K562 (cell line): Measurements from ENCODE around the gene TCF4. TPM values are rescaled to one million over a fixed set of nuclear protein-coding genes. Genes with fewer than 3 reads are reported as not detected.

ENCODE experiments used
- ATAC-seq: fragments of 200-7000 bp; cut with Tn5 transposase; 3 replicates; pipeline ENCODE4 v1.9.1; 2020; ENCODE audit warnings: moderate library complexity
- BruUV-seq: library from RNA; stranded (reverse); fragments of 400-500 nt; replicated peaks from 2 replicates; lab custom pipeline; 2021; lab: Mats Ljungman, UMichigan
- CTCF ChIA-PET: fragments of 300-600 bp; formaldehyde crosslinking; extraction: SDS; loops from one replicate; lab custom pipeline; 2021; ENCODE audit warnings: low intra/inter-chr PET ratio; lab: Yijun Ruan, JAX
- POLR2A ChIA-PET: fragments of 300-600, 350-650 bp; sonication (Branson Sonifier 250); formaldehyde crosslinking; extraction: SDS; loops from one replicate; lab custom pipeline; 2021; ENCODE audit warnings: antibody characterized with exemption, inconsistent platforms; lab: Yijun Ruan, JAX
- DNase-seq, 4 experiments: peaks; one replicate each; pipeline versions ENCODE4 v3.0.0 to v3.0.0-alpha.2; 2011 to 2018; ENCODE audit warnings: low spot score in 3 of 4, mixed read lengths in 3 of 4; ENCODE audit errors: extremely low read depth in 1 of 4
- FAIRE-seq: peaks from 2 replicates; lab custom pipeline; 2011; peaks lifted over from hg19 to GRCh38; lab: Jason Lieb, UNC
- H2AFZ ChIP-seq: 2 replicates; pipeline ENCODE4 v1.6.0; 2011; ENCODE audit warnings: low read depth, low read length, control low read depth, inconsistent platforms
- H3K27ac ChIP-seq: fragments of 200-600 bp; 3 replicates; pipeline ENCODE4 v1.8.0; 2011; ENCODE audit warnings: low read depth, mild to moderate bottlenecking, control low read depth, inconsistent platforms, low read length, moderate library complexity, mixed read lengths; ENCODE audit errors: extremely low read depth
- H3K27me3 ChIP-seq, 2 experiments: fragments of 300-600 bp in 1 of 2; 2 replicates in 1 of 2; 3 replicates in 1 of 2; pipeline versions ENCODE4 v1.6.0 to v1.8.0; 2011; ENCODE audit warnings: inconsistent platforms in 2 of 2, low read length in 2 of 2, mild to moderate bottlenecking in 1 of 2, mixed read lengths in 1 of 2, moderate library complexity in 1 of 2; ENCODE audit not compliant: control insufficient read depth in 2 of 2, insufficient read depth in 2 of 2
- H3K36me3 ChIP-seq: fragments of 300-600 bp; 3 replicates; pipeline ENCODE4 v1.8.0; 2011; ENCODE audit warnings: mild to moderate bottlenecking, low read length, inconsistent platforms; ENCODE audit not compliant: control insufficient read depth, insufficient read depth
- H3K4me1 ChIP-seq, 2 experiments: fragments of 200-600 bp in 1 of 2; replicated peaks in 1 of 2; 2 replicates in 1 of 2; 3 replicates in 1 of 2; pipeline versions ENCODE4 v1.5.1 to v1.8.0; 2011; ENCODE audit warnings: inconsistent platforms in 2 of 2, low read length in 2 of 2, mild to moderate bottlenecking in 1 of 2, mixed read lengths in 1 of 2, moderate library complexity in 1 of 2; ENCODE audit not compliant: control insufficient read depth in 2 of 2, insufficient read depth in 2 of 2
- H3K4me2 ChIP-seq: 2 replicates; pipeline ENCODE4 v1.6.1; 2011; ENCODE audit warnings: low read length, control low read depth, inconsistent platforms, mixed read lengths; ENCODE audit not compliant: insufficient read depth
- H3K4me3 ChIP-seq: fragments of 200-600 bp; sonication (generic), shearing (Covaris generic); 2 replicates; pipeline ENCODE4 v1.5.1; 2016; ENCODE audit warnings: control low read depth, inconsistent platforms
- H3K79me2 ChIP-seq: fragments of 200-600 bp; 3 replicates; pipeline ENCODE4 v1.8.0; 2011; ENCODE audit warnings: low read length, inconsistent platforms; ENCODE audit not compliant: control insufficient read depth, insufficient read depth
- H3K9ac ChIP-seq, 2 experiments: 2 replicates each; pipeline versions ENCODE4 v1.6.0 to v1.6.1; 2011; ENCODE audit warnings: low read depth in 2 of 2, low read length in 2 of 2, control low read depth in 1 of 2, inconsistent platforms in 1 of 2, mild to moderate bottlenecking in 1 of 2, mixed read lengths in 1 of 2; ENCODE audit not compliant: insufficient read depth in 1 of 2
- H3K9me1 ChIP-seq: one replicate; pipeline ENCODE4 v1.6.0; 2011; ENCODE audit warnings: inconsistent platforms, mild to moderate bottlenecking, low read length, moderate library complexity; ENCODE audit not compliant: control insufficient read depth, insufficient read depth
- H3K9me3 ChIP-seq: replicated peaks from 2 replicates; pipeline ENCODE4 v1.5.1; 2011; ENCODE audit warnings: low read depth, low read length, inconsistent platforms; ENCODE audit not compliant: control insufficient read depth, insufficient read depth
- H4K20me1 ChIP-seq: replicated peaks from 2 replicates; pipeline ENCODE4 v1.6.1; 2011; ENCODE audit warnings: low read length, inconsistent platforms, mixed read lengths; ENCODE audit not compliant: control insufficient read depth, insufficient read depth
- CBX8 ChIP-seq: fragments of 200-600 bp; sonication (generic); IDR thresholded peaks from 2 replicates; pipeline ENCODE4 v1.6.1; 2012; ENCODE audit warnings: borderline replicate concordance, mixed run types, low read depth, mild to moderate bottlenecking, moderate library complexity, mixed read lengths, low read length, control low read depth, inconsistent platforms; ENCODE audit not compliant: poor library complexity, severe bottlenecking; ENCODE audit errors: extremely low read depth
- ETS2 ChIP-seq: IDR thresholded peaks from 2 replicates; pipeline ENCODE4 v1.6.1; 2016; ENCODE audit warnings: borderline replicate concordance, missing genetic modification characterization, mild to moderate bottlenecking, moderate library complexity, missing compliant biosample characterization; ENCODE audit not compliant: poor library complexity, severe bottlenecking
- HDAC2 ChIP-seq: fragments of 450-650 bp; IDR thresholded peaks from 2 replicates; pipeline ENCODE4 v1.6.1; 2016; ENCODE audit warnings: mild to moderate bottlenecking
- KDM1A ChIP-seq, 2 experiments: fragments of 450-650 bp; IDR thresholded peaks; 2 replicates each; pipeline ENCODE4 v1.6.1; 2016; ENCODE audit warnings: mild to moderate bottlenecking in 2 of 2
- MAFG ChIP-seq: fragments of 450-650 bp; conservative IDR thresholded peaks from 2 replicates; pipeline ENCODE4 v1.6.1; 2016; ENCODE audit warnings: missing genetic modification characterization, missing compliant biosample characterization
- MAFK ChIP-seq: IDR thresholded peaks from 2 replicates; pipeline ENCODE4 v1.6.1; 2011; ENCODE audit warnings: low read length, improper control_type of control experiment
- TGIF2 ChIP-seq: sonication (generic); formaldehyde crosslinking; IDR thresholded peaks from 2 replicates; pipeline ENCODE4 v1.8.1; 2022; ENCODE audit warnings: mild to moderate bottlenecking, missing genetic modification reagents, moderate library complexity
- ZNF133 ChIP-seq: fragments of 250-450 bp; sonication (Bioruptor Pico); IDR thresholded peaks from 2 replicates; pipeline ENCODE4 v1.4.0; 2020; ENCODE audit warnings: mild to moderate bottlenecking
- WGBS: fragments of 100-300 bp; shearing (Covaris generic); methylation state at CpG from one replicate; pipeline ENCODE4 v1.1.6; 2016; ENCODE audit warnings: low coverage, mixed read lengths; ENCODE audit not compliant: insufficient coverage; ENCODE audit errors: missing lambda C conversion rate; 5-methylcytosine and 5-hydroxymethylcytosine counted together
- in situ Hi-C: fragments of 300-500 bp; cut with MboI; formaldehyde crosslinking; loops from 4 replicates; pipeline ENCODE4 v1.15.0; 2018; ENCODE audit warnings: inconsistent platforms, mixed read lengths
- intact Hi-C: fragments of 100-400 bp; cut with micrococcal nuclease; formaldehyde crosslinking; loops from 2 replicates; pipeline ENCODE4 v1.14.2; 2022
- polyA plus RNA-seq, 8 experiments: library from polyadenylated mRNA; depleted of rRNA in 4 of 8; stranded (reverse) in 5 of 8; unstranded in 3 of 8; fragments of >200 nt; fragmentation: Nextera tagmentation in 2 of 8; fragmentation: Illumina TruSeq in 1 of 8; extraction: Ambion mirVana in 2 of 8; extraction: Trizol in 1 of 8; gene quantifications; 2 replicates each; pipeline versions ENCODE4 v1.2.1 to v1.2.3, GENCODE V29; 2011 to 2014; ENCODE audit warnings: inconsistent platforms in 1 of 8, missing spikeins in 1 of 8
- total RNA-seq, 7 experiments: library from RNA; depleted of rRNA in 6 of 7; stranded (reverse); fragments of >200 nt in 6 of 7; fragmentation: Illumina TruSeq in 2 of 7; extraction: Trizol in 2 of 7; gene quantifications; 2 replicates each; pipeline versions ENCODE4 v1.2.1 to v1.2.3, GENCODE V29; 2011 to 2021; ENCODE audit warnings: low replicate concordance in 1 of 7
- TF ChIP-seq, protein P1 (sequence below): fragments of 450-650 bp; IDR thresholded peaks from 2 replicates; pipeline ENCODE4 v1.6.1; 2017; ENCODE audit warnings: antibody characterized with exemption
- TF ChIP-seq, protein P2 (sequence below): sonication (generic); formaldehyde crosslinking; IDR thresholded peaks from 2 replicates; pipeline ENCODE4 v1.5.0; 2020; ENCODE audit warnings: missing genetic modification reagents
- TF ChIP-seq, protein P3 (sequence below): fragments of 450-650 bp; IDR thresholded peaks from 2 replicates; pipeline ENCODE4 v1.6.1; 2016; ENCODE audit warnings: borderline replicate concordance

The TCF4 gene
- total and polyA plus RNA-seq, 9 of the 15 experiments (the other 6 are each of a cell fraction or from before 2014, with no cell fraction given): 4.8 to 24.7 (median 15.2) TPM

GRCh38 chr18:55413474-55413873 lies 174.5 kb downstream of the TCF4 start:
- 0 out of 5 replicates have a peak, but pooled peaks cover 0 to 2% of the 10 kb centered on the region in 2 experiments for H3K4me1 ChIP-seq
- H3K9me3 ChIP-seq: no peaks in the 10 kb centered on the region
- no peak overlapping the region for H2AFZ ChIP-seq
- no peak for TF ChIP-seq MAFG (tag)
- TF ChIP-seq, protein P1, sequence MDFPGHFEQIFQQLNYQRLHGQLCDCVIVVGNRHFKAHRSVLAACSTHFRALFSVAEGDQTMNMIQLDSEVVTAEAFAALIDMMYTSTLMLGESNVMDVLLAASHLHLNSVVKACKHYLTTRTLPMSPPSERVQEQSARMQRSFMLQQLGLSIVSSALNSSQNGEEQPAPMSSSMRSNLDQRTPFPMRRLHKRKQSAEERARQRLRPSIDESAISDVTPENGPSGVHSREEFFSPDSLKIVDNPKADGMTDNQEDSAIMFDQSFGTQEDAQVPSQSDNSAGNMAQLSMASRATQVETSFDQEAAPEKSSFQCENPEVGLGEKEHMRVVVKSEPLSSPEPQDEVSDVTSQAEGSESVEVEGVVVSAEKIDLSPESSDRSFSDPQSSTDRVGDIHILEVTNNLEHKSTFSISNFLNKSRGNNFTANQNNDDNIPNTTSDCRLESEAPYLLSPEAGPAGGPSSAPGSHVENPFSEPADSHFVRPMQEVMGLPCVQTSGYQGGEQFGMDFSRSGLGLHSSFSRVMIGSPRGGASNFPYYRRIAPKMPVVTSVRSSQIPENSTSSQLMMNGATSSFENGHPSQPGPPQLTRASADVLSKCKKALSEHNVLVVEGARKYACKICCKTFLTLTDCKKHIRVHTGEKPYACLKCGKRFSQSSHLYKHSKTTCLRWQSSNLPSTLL: no peak
- no peak for TF ChIP-seq CBX8
- TF ChIP-seq ETS2: no peak
- no peak for TF ChIP-seq KDM1A (IDR thresholded peaks at IDR 0.05)
- no peak for TF ChIP-seq ZNF133 (CRISPR knock-in tag)
- TF ChIP-seq MAFK: no peak
- TF ChIP-seq, protein P2, sequence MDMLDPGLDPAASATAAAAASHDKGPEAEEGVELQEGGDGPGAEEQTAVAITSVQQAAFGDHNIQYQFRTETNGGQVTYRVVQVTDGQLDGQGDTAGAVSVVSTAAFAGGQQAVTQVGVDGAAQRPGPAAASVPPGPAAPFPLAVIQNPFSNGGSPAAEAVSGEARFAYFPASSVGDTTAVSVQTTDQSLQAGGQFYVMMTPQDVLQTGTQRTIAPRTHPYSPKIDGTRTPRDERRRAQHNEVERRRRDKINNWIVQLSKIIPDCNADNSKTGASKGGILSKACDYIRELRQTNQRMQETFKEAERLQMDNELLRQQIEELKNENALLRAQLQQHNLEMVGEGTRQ (CRISPR knock-in tag): no peak
- TF ChIP-seq TGIF2: no peak
- TF ChIP-seq, protein P3, sequence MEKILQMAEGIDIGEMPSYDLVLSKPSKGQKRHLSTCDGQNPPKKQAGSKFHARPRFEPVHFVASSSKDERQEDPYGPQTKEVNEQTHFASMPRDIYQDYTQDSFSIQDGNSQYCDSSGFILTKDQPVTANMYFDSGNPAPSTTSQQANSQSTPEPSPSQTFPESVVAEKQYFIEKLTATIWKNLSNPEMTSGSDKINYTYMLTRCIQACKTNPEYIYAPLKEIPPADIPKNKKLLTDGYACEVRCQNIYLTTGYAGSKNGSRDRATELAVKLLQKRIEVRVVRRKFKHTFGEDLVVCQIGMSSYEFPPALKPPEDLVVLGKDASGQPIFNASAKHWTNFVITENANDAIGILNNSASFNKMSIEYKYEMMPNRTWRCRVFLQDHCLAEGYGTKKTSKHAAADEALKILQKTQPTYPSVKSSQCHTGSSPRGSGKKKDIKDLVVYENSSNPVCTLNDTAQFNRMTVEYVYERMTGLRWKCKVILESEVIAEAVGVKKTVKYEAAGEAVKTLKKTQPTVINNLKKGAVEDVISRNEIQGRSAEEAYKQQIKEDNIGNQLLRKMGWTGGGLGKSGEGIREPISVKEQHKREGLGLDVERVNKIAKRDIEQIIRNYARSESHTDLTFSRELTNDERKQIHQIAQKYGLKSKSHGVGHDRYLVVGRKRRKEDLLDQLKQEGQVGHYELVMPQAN: no peak
- no peak for TF ChIP-seq HDAC2
- no peak for FAIRE-seq
- 100% methylated on average over 1 of the region's 1 CpG for WGBS
- no peak overlapping the region for H3K4me2 ChIP-seq
- ChIA-PET CTCF (no interaction called here), POLR2A (no interaction called here)
- no TSS peak for BruUV-seq
- intact Hi-C loops (loop anchor here (10.0 kb wide), 1 partner anchor 451 kb away; no protein-coding TSS in a partner anchor), in situ Hi-C loops (loop anchor here (10.0 kb wide), 1 partner anchor 361 kb away; no protein-coding TSS in a partner anchor)
- no peaks in the 10 kb centered on the region for H3K27me3 ChIP-seq
- H4K20me1 ChIP-seq: no peaks in the 10 kb centered on the region
- no peaks in the 10 kb centered on the region for H3K36me3 ChIP-seq
- H3K9ac ChIP-seq: no peak overlapping the region
- H3K79me2 ChIP-seq: no peaks in the 10 kb centered on the region; the same call in 2 of the 3 replicates
- DNase-seq: no peak
- H3K4me3 ChIP-seq: no peak overlapping the region
- ATAC-seq: no peak
- H3K27ac ChIP-seq: no peak overlapping the region
- no peaks in the 10 kb centered on the region for H3K9me1 ChIP-seq
